T-cell (primary cell): Measurements from ENCODE around the gene CFAP299. TPM values are rescaled to one million over a fixed set of nuclear protein-coding genes. Genes with fewer than 3 reads are reported as not detected.
"Not testable (repeated sequence)": the region's sequence is repeated elsewhere in the genome, so short reads cannot be mapped to it uniquely, and the experiment has no call there.

Source experiments
- ATAC-seq, 4 experiments: fragments of 200-7000 bp in 3 of 4; fragments of 150-1000 bp in 1 of 4; cut with Tn5 transposase; replicated peaks in 1 of 4; 1 replicate in 3 of 4; 2 replicates in 1 of 4; pipeline ENCODE4 v1.10.0; 2021; ENCODE audit warnings: moderate library complexity in 3 of 4, mild to moderate bottlenecking in 2 of 4, moderate number of reproducible peaks in 1 of 4
- CTCF ChIA-PET, 2 donors: fragments of 300-600 bp; sonication (Branson Sonifier 250); formaldehyde crosslinking; loops; one replicate each; lab custom pipeline; 2022; ENCODE audit warnings: antibody characterized with exemption in 2 of 2; lab: Charles Lee
- POLR2A ChIA-PET, 2 donors: fragments of 300-600 bp; sonication (Branson Sonifier 250); formaldehyde crosslinking; loops; one replicate each; lab custom pipeline; 2022; ENCODE audit warnings: antibody characterized with exemption in 2 of 2; lab: Charles Lee
- DNase-seq, 35 experiments: peaks; one replicate each; pipeline versions ENCODE4 v3.0.0 to v3.0.0-alpha.2; 2013 to 2023
- H3K27ac ChIP-seq: one replicate; pipeline ENCODE4 v1.5.1; 2013; ENCODE audit warnings: low read length
- H3K27me3 ChIP-seq, 2 experiments: replicated peaks in 1 of 2; 1 replicate in 1 of 2; 2 replicates in 1 of 2; pipeline versions ENCODE4 v1.6.1 to v1.7.0; 2013; ENCODE audit warnings: low read length in 1 of 2, mixed read lengths in 1 of 2; ENCODE audit not compliant: control insufficient read depth in 2 of 2, insufficient read depth in 2 of 2; ENCODE audit errors: extremely low read depth in 1 of 2
- H3K36me3 ChIP-seq, 2 donors: 1 replicate in 1 of 2; 2 replicates in 1 of 2; pipeline versions ENCODE4 v1.6.1 to v1.7.0; 2013; ENCODE audit warnings: low read length in 1 of 2; ENCODE audit not compliant: control insufficient read depth in 2 of 2, insufficient read depth in 1 of 2; ENCODE audit errors: extremely low read depth in 1 of 2
- H3K4me1 ChIP-seq, 2 experiments: 1 replicate in 1 of 2; 2 replicates in 1 of 2; pipeline versions ENCODE4 v1.6.1 to v1.7.0; 2013; ENCODE audit warnings: low read length in 2 of 2, mixed read lengths in 1 of 2; ENCODE audit not compliant: insufficient read depth in 2 of 2, control insufficient read depth in 1 of 2; ENCODE audit errors: extremely low read depth in 1 of 2
- H3K4me3 ChIP-seq, 2 donors: 1 replicate in 1 of 2; 2 replicates in 1 of 2; pipeline versions ENCODE4 v1.5.1 to v1.7.0; 2013; ENCODE audit warnings: mild to moderate bottlenecking in 2 of 2, low read length in 1 of 2, moderate library complexity in 1 of 2; ENCODE audit not compliant: control insufficient read depth in 1 of 2; ENCODE audit errors: extremely low read depth in 1 of 2
- H3K9me3 ChIP-seq: 2 replicates; pipeline ENCODE4 v1.7.0; 2013
- H3K27ac Mint-ChIP-seq, 2 donors: one replicate each; pipeline ENCODE4 v1.8.0; 2020 to 2021; ENCODE audit warnings: mild to moderate bottlenecking in 2 of 2, mixed read lengths in 2 of 2
- H3K27me3 Mint-ChIP-seq, 2 donors: one replicate each; pipeline ENCODE4 v1.8.0; 2021 to 2022; ENCODE audit warnings: mixed read lengths in 2 of 2
- H3K36me3 Mint-ChIP-seq: one replicate; pipeline ENCODE4 v1.8.0; 2021; ENCODE audit warnings: mixed read lengths
- H3K4me1 Mint-ChIP-seq, 3 donors: one replicate each; pipeline ENCODE4 v1.8.0; 2020 to 2022; ENCODE audit warnings: mixed read lengths in 3 of 3, mild to moderate bottlenecking in 1 of 3
- H3K4me3 Mint-ChIP-seq, 3 donors: one replicate each; pipeline ENCODE4 v1.8.0; 2020 to 2022; ENCODE audit warnings: mild to moderate bottlenecking in 3 of 3, mixed read lengths in 3 of 3, moderate library complexity in 3 of 3
- H3K9me3 Mint-ChIP-seq, 3 donors: one replicate each; pipeline ENCODE4 v1.8.0; 2020 to 2022; ENCODE audit warnings: mixed read lengths in 3 of 3
- WGBS: methylation state at CpG from one replicate; pipeline ENCODE4 v1.1.5; 2013; ENCODE audit warnings: missing lambda C conversion rate; ENCODE audit not compliant: insufficient coverage; 5-methylcytosine and 5-hydroxymethylcytosine counted together
- total RNA-seq, 35 experiments: library from RNA in 6 of 35; stranded (reverse) in 6 of 35; fragments of 120-200 nt in 1 of 35; gene quantifications; one replicate each; pipeline versions ENCODE4 v1.2.1 to v1.2.4 and lab custom pipeline; 2013 to 2026

CFAP299 gene
- total RNA-seq, 5 donors from 2014 or later (not counting 1 experiment from before 2014, with no cell fraction given), result 0.35 TPM; not detected in 4

DNA sequence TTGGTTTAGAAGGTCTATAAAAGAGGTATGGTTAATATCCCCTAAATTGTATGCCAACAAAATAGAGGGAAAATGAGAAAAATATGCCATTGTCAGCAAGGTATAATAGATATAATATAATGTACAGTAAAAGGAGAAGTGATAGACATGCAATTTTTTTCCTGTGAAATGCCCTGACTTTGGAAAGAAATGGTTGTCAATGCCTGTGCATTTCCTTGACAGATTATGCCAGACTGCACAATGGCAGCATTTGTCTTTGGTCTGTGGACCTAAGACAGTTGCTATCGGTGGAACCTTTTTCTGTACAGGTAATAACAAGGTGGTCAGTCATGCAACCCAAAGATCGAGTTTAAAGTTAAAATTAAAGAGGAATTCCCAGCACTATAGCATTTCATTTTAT, 301.7 kb downstream of the CFAP299 start:
- H3K36me3 ChIP-seq, result no peaks in the 10 kb centered on the region
- Mint-ChIP-seq H3K36me3 (no peaks in the 10 kb centered on the region), H3K9me3 (peaks cover 0 to 1% (median 0%) of the 10 kb centered on the region in 3 donors), H3K4me3 (no peak overlapping the region), H3K27ac (no peak overlapping the region), H3K27me3 (no peaks in the 10 kb centered on the region), H3K4me1 (no peaks in the 10 kb centered on the region)
- ATAC-seq (no peak), DNase-seq (no peak)
- ChIA-PET CTCF (no interaction called here), POLR2A (no interaction called here)
- no peak overlapping the region for H3K4me3 ChIP-seq
- no peaks in the 10 kb centered on the region for H3K9me3 ChIP-seq
- H3K27ac ChIP-seq, result no peak overlapping the region
- no CpG with 5 or more reads among the region's 2 CpGs for WGBS
- H3K4me1 ChIP-seq, result no peaks in the 10 kb centered on the region
- no peaks in the 10 kb centered on the region for H3K27me3 ChIP-seq

DNA sequence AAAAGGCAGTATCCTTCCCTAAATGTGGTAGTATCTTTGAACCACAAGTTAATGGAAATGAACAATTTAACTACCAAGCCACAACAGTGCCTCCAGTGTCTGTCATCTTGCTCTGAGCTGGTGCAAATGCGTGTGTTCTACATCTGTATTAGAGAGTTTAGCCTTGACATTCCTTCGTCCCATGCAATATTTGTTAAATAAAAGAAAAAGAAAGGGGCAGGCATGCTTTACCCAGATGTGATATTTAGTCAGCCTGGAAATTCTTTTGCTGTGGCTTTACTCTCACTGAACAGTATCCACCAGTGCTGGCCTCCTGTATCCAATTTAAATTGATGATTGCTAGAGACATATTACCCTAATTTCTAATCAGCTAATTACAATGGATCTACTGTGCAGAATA, 310.5 kb downstream of the CFAP299 start:
- WGBS, result no CpG with 5 or more reads among the region's 2 CpGs
- no peak overlapping the region for H3K4me3 ChIP-seq
- Mint-ChIP-seq H3K27ac (no peak overlapping the region), H3K36me3 (no peaks in the 10 kb centered on the region), H3K9me3 (no peaks in the 10 kb centered on the region), H3K4me3 (no peak overlapping the region), H3K4me1 (no peaks in the 10 kb centered on the region), H3K27me3 (no peaks in the 10 kb centered on the region)
- no peak for DNase-seq
- CTCF ChIA-PET, result no interaction called here
- H3K27me3 ChIP-seq, result no peaks in the 10 kb centered on the region
- no peak for ATAC-seq
- H3K9me3 ChIP-seq, result no peaks in the 10 kb centered on the region
- no peak overlapping the region for H3K27ac ChIP-seq
- POLR2A ChIA-PET, result no interaction called here
- no peaks in the 10 kb centered on the region for H3K4me1 ChIP-seq
- H3K36me3 ChIP-seq, result no peaks in the 10 kb centered on the region

DNA sequence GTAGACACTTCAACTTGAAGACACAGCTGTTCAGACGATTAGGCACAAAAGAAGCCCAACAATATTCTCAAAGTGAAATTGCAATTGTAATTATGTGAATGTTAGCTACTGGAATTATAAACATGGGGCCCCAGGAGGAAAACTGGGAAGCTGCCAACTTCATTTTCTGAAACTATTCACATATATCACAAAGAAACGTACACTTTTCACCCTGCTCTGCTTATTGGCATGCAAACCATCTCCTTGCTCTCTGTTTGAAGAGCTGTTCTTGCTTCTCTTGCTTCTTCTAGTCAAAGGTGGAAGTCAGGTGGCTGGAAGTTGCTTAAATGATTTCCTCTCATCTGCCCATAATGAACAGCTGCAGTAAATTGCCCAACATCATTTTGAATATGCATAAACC, 320.1 kb downstream of the CFAP299 start:
- ATAC-seq, result no peak
- H3K36me3 ChIP-seq, result no peaks in the 10 kb centered on the region
- H3K27ac ChIP-seq, result no peak overlapping the region
- Mint-ChIP-seq H3K9me3 (peaks cover 0 to 3% (median 0%) of the 10 kb centered on the region in 3 donors), H3K27ac (no peak overlapping the region), H3K4me1 (peaks cover 0 to 3% (median 0%) of the 10 kb centered on the region in 3 donors), H3K36me3 (no peaks in the 10 kb centered on the region), H3K4me3 (no peak overlapping the region), H3K27me3 (peaks cover 0 to 4% of the 10 kb centered on the region in 2 donors)
- DNase-seq, result no peak
- H3K27me3 ChIP-seq, result no peaks in the 10 kb centered on the region
- ChIA-PET POLR2A (no interaction called here), CTCF (no interaction called here)
- H3K4me1 ChIP-seq, result no peaks in the 10 kb centered on the region
- no peak overlapping the region for H3K4me3 ChIP-seq
- H3K9me3 ChIP-seq, result no peaks in the 10 kb centered on the region
- WGBS, result no CpG with 5 or more reads among the region's 2 CpGs

DNA sequence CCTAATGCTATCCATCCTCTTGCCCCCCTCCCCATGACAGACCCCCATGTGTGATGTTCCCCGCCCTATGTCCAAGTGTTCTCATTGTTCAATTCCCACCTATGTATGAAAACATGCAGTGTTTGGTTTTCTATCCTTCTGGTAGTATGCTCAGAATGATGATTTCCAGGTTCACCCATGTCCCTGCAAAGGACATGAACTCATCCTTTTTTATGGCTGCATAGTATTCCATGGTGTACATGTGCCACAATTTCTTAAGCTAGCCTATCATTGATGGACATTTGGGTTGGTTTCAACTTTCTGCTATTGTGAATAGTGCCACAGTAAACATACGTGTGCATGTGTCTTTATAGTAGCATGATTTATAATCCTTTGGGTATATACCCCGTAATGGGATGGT, 334.6 kb downstream of the CFAP299 start:
- H3K9me3 Mint-ChIP-seq, ATAC-seq, H3K36me3 ChIP-seq, H3K4me3 ChIP-seq, H3K4me1 ChIP-seq, H3K4me1 Mint-ChIP-seq, H3K4me3 Mint-ChIP-seq, H3K36me3 Mint-ChIP-seq, H3K9me3 ChIP-seq, H3K27me3 Mint-ChIP-seq, CTCF ChIA-PET, H3K27ac Mint-ChIP-seq, H3K27me3 ChIP-seq, H3K27ac ChIP-seq, POLR2A ChIA-PET, DNase-seq: not testable (repeated sequence)
- WGBS, result no CpG with 5 or more reads among the region's 3 CpGs

DNA sequence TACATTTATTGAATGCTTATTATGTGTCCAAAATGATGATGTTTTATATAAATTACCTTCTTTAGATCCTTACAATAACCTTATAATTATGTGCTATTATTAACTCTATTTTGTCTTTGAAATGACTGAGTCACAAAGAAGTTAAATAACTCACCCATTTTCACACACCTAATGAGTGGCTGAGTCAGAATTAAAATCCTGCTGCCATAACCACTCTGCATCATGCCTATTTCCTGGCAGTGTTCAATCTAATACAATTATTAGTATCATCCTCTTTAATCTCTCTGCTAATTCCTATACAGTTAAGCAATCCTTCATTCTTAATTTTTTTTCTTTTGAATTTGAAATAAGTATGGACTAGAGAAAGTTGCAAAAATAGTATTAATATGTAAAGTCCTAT, 342.9 kb downstream of the CFAP299 start:
- ChIA-PET POLR2A (no interaction called here), CTCF (no interaction called here)
- H3K27me3 ChIP-seq, result no peaks in the 10 kb centered on the region
- ATAC-seq (no peak), DNase-seq (no peak)
- peaks cover 0 to 3% of the 10 kb centered on the region in 2 donors for H3K27me3 Mint-ChIP-seq
- H3K36me3 ChIP-seq, result no peaks in the 10 kb centered on the region
- no peaks in the 10 kb centered on the region for H3K9me3 ChIP-seq
- no peaks in the 10 kb centered on the region for H3K36me3 Mint-ChIP-seq
- H3K9me3 Mint-ChIP-seq, result no peaks in the 10 kb centered on the region
- H3K4me1 ChIP-seq, result peaks cover 0 to 9% of the 10 kb centered on the region in 2 experiments
- peak overlapping the region in 1 of 3 donors; percentile 3 for H3K4me3 Mint-ChIP-seq
- no peak overlapping the region for H3K4me3 ChIP-seq
- peaks cover 11 to 19% (median 12%) of the 10 kb centered on the region in 3 donors for H3K4me1 Mint-ChIP-seq
- no peak overlapping the region for H3K27ac ChIP-seq
- no peak overlapping the region for H3K27ac Mint-ChIP-seq

DNA sequence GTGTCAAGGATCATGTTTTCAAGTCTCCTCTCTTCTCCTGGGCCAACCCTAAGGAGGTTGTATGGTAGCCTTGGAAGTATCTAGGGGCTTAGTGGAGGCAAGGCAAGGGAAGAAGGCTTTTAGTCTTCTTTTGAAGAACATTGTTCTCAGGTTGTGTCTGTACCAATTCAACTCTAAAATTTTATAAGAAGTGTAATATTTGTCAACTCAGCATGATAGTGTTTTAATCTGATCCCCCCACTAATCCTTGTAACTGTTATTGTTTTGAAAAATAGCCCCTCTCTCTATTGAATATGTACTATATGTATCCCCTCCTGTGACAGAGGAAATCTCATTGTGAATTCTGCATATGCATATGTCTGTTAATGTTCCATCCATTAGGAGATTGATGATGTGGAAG, 345.4 kb downstream of the CFAP299 start:
- DNase-seq, result no peak
- no peaks in the 10 kb centered on the region for H3K36me3 ChIP-seq
- no peaks in the 10 kb centered on the region for H3K9me3 ChIP-seq
- CTCF ChIA-PET, result interaction anchor here (0.6 kb wide), 2 partner anchors 10 to 104 kb away, joined by 3 to 6 read pairs; no protein-coding TSS in a partner anchor
- no peak for ATAC-seq
- peaks cover 0 to 9% of the 10 kb centered on the region in 2 experiments for H3K4me1 ChIP-seq
- H3K4me3 Mint-ChIP-seq, result no peak overlapping the region
- no peak overlapping the region for H3K4me3 ChIP-seq
- H3K9me3 Mint-ChIP-seq, result no peaks in the 10 kb centered on the region
- no peak overlapping the region for H3K27ac ChIP-seq
- H3K36me3 Mint-ChIP-seq, result no peaks in the 10 kb centered on the region
- no peaks in the 10 kb centered on the region for H3K27me3 ChIP-seq
- H3K27me3 Mint-ChIP-seq, result no peaks in the 10 kb centered on the region
- H3K27ac Mint-ChIP-seq, result no peak overlapping the region
- POLR2A ChIA-PET, result no interaction called here
- peaks cover 11 to 19% (median 12%) of the 10 kb centered on the region in 3 donors for H3K4me1 Mint-ChIP-seq

DNA sequence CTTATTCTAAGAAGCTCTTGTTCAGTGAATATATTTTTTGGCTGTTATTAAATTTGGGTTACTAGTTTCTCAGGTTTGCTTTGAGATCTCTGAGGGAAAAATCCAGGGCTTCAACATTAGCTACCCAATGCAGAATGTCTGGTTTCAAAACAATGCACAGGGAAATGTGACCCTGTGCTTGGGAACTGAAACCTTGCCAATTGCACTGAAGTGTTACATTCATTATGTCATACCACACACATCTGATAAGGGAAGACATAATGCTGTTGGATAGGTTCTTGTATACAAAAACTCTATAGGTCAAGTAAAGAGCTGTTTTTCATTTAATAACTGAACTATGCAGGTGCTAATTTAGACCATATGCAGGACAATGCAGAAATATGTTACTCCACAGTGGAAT, 349.7 kb downstream of the CFAP299 start:
- no peak for DNase-seq
- Histone ChIP-seq H3K27me3 (no peaks in the 10 kb centered on the region), H3K36me3 (no peaks in the 10 kb centered on the region), H3K4me3 (no peak overlapping the region), H3K4me1 (no peaks in the 10 kb centered on the region), H3K27ac (no peak overlapping the region), H3K9me3 (no peaks in the 10 kb centered on the region)
- ChIA-PET POLR2A (no interaction called here), CTCF (no interaction called here)
- Mint-ChIP-seq H3K36me3 (no peaks in the 10 kb centered on the region), H3K27ac (no peak overlapping the region), H3K4me1 (no peaks in the 10 kb centered on the region), H3K4me3 (no peak overlapping the region), H3K9me3 (no peaks in the 10 kb centered on the region), H3K27me3 (peaks cover 6 to 10% of the 10 kb centered on the region in 2 donors)
- no peak for ATAC-seq
